ENCODE data around the gene ALG8.
"Not testable (repeated sequence)": the region's sequence is repeated elsewhere in the genome, so short reads cannot be mapped to it uniquely, and the experiment has no call there.

DNA sequence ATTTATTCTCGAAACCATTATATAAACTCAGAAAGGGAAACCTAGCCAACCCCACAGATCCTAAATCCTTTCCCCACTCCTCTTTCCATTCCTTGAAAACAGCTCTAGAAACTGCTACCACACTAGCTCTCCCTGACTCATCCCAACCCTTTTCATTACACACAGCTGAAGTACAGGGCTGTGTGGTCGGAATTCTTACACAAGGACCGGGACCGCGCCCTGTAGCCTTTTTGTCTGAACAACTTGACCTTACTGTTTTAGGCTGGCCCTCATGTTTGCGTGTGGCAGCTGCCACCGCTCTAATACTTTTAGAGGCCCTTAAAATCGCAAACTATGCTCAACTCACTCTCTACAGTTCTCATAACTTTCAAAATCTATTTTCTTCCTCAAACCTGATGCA is 54.9 kb downstream of the ALG8 start:
- not testable (repeated sequence) for TF ChIP-seq ZNF274 (IDR thresholded peaks at IDR 0.05; ENCODE audit: low read depth, low read length); YY1 (IDR thresholded peaks at IDR 0.05; ENCODE audit: insufficient read depth, insufficient read length)
